GM19043 (cell line): ENCODE measurements around the gene INSC.
A peak's percentile ranks its signal among the peaks of the same experiment; 100 is the strongest.

ENCODE experiments used
- ATAC-seq: cut with Tn5 transposase; IDR thresholded peaks from one replicate; pipeline ENCODE4 v1.9.1; 2021; ENCODE audit warnings: low read depth; ENCODE audit not compliant: unreplicated experiment

INSC gene

DNA sequence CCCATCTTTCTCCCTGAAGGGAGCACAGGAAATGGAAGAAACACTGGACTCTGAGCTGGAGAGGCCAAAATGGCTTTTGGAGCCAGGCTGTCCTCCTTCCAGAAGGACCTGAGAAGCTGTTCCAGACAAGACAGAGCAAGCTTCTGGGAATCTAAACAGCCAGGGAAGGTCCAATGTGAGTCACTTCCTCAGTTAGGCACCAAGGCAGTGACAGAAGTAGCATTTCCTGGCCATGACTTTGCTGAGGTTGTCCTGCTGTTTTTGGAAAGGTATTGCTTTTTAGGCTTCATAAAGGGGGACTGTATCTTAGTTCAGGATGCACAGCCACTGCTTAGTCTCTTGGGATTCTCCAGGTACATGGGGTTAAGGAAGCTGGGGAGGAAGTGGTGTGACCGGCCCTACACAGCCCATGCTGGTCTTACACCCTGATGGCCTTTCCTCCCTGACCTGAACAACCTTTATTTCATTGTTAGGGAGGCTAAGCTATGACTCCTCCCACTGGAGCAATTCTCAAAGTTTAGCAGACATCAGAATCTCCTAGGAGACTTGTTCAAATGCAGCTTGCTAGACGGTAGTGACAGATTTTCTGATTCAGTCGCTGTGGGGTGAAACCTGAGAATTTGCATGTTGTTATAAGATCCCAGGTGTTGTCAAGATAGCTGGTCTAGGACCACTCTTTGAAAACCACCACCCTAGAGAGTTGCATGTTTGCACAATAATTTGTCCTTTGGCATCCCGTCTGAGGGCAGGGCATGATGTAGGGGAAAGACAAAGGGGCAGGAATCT is 6.8 kb upstream of the INSC start:
- peak; percentile 64 for ATAC-seq

DNA sequence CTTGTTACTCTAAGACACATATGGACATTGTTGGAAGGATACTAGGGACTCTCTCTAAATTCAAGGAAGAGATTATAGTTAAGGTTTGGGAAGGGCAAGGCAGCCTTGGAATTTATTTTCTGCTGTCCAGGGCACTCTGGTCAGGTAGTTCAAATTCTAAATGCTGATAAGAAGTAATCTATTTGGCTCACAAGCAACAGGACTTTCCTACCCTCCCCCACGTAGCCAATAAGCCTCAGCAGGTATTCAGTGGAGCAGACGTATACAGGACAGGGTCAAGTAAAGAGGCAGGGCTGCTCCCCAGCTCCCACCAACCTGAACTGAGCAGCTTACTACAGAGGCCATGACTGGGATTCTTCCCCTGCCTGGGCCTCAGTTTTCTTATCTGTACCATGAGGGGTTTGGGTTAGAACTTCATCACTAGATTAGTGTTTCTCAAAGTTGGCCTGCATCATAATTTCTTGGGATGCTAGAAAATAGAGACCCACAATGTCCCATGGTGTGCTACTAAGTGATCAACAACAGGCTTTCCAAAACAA is 6.1 kb upstream of the INSC start:
- no peak for ATAC-seq

DNA sequence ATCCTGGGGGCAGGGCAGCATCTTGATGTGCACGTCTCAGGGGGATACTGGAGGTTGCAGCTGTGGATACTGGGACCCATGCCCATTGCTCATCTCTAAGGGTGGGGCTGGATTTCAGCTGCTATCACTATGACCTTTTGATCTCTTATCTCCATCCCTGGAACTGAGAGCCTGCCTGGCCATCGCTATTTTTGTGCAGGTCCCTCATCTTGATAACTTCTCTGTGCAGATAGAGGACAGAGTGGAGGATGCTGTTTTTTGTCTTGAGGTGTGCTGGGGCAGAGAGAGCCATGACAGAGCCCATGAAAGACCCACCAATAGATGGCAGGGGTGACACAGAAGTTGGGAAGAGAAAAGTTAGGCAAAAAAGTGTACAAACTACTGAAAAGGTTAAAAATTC is 5.1 kb upstream of the INSC start:
- no peak for ATAC-seq

DNA sequence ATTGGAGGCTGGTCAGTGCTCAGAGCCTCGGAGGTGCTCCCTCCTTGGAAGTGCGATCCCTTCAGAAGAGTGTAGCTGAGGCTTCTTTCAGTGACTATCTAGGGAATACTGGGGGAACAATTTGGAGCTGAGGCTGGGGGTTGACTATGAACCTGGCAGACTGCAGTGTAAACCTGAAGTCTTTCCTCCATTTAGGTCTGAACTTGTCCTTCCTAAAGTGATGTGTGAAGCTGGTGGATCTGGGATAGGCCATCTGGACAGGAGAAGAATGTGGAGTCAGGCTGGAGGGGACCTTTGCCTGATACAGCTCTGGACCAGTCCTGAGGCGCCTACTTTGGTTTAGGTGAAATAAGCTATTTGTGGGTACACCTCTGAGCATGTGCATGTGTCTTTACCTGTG is 3.5 kb upstream of the INSC start:
- ATAC-seq = no peak

DNA sequence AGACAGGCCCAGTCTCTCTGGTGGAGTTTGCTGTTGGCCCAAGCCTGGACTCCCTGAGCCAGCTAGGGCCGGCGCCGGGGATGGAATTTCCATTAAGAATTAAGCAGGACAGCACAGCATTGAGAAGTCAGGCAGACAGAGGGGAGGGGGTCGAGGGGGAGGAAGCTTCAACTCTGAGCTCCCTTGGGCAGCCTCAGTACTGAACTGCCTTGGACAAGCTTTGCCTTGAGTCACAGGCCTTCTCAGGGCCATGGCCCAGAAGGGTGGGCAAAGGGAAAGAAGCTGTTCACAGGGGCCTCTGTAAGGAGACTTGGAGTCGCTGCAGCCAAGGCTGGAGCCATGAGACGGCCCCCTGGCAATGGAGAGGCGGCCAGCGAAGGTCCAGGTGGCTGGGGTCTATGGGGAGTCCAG is 2.6 kb upstream of the INSC start:
- ATAC-seq = no peak

DNA sequence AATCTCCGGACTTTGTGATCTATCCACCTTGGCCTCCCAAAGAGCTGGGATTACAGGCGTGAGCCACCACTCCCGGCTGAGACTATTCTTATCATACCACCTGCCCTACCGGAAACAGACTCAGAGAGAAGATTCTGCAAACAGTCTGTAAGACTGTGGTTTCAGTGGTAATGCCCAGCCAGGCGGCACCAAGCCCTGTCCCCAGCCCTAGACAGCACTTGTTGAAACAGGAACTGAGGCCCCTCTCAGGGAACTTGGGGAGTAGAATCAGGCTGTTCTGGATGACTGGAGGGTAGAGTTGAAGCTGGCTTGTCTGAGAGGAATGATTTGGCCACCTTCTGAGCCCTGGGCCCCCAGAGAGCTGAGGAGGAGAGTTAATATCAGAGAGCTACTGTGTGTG is 1.3 kb upstream of the INSC start:
- peak; percentile 92 for ATAC-seq

DNA sequence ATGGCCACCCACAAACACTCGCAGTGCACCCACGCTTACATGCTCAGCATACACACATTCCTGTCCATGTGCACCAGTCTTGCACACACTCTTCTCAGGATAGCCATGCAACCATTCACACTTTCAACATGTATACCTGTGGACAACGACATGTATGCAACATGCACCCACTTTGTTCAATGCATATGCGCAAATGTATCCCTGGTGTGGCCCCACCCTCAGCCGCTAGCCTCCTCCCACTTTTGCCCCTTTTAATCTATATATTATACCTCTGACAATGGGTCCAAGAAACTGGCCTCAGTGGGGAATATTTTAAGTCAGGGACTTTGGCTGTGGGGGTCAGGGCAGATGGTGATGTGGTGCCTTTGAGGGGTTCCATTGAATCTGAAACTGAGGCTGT is 963 bp downstream of the INSC start:
- no peak for ATAC-seq

DNA sequence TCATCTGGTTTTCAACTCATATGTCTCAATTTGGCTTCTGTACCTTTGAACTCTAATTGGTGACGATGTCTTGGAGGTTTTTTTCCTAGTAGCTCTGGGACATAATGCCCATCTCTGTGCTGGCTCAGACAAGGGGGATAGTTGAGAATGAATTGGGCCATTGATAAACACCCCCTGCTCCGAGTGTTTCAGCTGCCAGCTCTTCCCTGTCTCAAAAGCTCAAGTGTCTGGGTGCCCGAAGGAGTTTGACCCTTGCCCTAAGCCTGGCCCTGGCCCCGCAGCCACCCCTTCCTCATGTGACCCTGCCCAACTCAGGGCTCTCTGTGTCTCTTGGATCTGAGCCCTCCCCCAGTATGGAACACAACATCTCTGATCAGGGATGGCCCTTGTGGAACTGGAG is 3.0 kb downstream of the INSC start:
- no peak for ATAC-seq

DNA sequence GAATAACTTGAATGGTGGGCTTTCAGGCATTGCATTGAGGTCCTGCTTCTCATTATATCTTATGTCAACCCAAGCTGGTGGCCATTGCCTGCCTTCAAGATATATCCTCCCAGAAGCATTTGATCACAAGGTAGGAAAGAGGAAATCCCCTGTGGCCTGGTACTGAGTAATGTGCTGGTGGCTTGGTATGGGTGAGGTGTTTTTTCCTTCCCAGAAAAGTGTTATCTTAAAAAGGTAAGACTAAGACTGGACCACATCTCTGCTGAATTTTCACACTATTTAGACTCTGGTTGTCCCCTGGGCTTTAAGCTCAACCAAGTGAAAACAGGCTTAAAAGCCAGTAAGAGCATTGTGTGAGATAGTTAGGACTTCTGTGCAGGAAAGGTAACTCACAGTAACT is 3.7 kb downstream of the INSC start:
- no peak for ATAC-seq

DNA sequence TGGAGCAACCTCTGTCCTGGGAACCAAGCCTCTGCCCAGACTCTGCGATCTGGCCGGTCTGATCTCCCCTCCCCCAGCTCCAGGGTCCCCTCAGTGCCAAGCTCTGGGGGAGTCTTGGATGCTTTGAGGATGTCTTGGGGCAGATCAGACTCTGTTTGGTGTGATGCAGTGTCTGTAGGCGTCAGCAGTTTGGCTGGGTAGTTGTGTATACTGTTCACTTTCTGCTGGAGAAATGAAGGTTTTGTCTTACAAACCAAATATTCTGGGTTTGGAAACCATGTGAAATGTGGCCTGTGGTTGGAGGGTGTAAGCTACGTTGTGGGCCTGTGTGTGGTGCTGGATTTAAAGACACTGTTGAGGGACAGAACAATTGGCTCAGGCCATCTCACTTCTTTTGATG is 4.6 kb downstream of the INSC start:
- no peak for ATAC-seq

DNA sequence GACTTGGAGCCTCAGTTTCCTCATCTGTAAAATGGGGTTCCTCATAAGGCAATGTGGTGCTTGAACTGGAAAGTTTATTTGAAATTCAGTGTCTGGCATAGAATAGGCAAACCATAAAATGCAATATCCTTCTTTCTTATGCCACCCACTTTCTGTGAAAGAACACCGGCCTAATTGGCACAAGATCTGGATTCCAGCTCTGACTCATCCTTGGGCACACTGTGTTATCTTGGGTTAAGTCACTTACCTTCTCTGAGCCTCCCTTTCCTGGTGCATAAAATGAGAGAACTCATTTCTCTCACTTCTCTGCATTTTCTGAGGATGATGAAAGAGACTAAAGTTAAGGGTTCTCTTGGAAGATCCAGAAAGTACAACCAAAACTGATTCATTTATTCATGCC is 5.1 kb downstream of the INSC start:
- ATAC-seq = no peak

DNA sequence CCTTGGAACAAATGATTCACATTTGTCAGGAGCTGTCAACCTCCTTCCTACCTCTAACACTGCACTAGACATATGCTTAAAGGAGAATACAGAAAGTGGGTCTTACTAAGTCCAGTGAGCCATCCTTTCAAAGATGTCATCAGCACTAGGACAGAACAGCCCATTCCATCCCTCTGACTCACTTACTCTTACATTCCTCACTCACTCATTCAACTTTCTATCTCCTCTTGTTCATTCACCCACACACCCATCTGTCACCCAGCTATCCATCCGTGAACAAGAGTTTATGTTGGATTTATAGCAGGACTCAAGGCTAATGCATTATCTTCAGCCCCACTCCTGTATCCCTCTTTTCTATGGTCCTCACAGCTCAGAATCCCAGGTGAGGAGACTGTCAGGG is 9.1 kb downstream of the INSC start:
- ATAC-seq = no peak

DNA sequence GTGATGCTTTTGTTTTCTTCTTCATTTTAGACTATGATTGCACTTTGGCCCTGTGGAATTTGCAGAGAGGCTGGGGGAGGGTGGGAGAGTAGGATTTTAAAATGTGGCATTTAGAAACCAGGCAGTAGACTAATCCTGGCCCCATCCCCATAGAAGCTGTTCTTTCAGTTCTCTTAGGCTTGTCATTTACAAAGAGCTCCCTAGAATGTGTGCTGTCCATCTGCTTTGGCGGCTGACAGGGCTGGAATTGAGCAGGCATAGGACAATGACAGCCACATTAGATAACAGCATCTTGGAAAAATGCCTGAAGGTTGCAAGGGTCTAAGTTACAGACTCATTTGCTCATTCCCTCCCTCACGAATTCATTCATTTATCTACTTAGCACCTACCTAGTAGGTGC is 9.8 kb downstream of the INSC start:
- no peak for ATAC-seq

DNA sequence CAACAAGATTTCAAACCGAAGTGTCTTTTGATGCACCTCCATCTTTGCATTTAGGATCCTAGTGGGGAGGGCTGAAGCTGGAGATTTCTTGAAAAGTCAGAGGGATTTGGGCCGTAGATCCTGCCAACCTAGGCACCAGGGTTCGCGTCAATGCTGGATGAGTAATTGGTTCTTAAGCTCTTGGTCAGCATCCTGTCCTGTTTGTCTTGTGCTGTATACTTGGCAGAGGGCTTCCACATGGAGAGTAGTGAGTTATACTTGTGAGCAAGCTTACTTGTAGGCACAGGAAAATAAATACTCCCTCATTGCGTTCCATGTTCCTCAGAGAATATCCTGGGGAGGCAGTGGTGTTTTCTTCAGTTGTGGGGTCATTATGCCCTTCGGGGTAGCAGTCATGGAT is 12.6 kb downstream of the INSC start:
- no peak for ATAC-seq

DNA sequence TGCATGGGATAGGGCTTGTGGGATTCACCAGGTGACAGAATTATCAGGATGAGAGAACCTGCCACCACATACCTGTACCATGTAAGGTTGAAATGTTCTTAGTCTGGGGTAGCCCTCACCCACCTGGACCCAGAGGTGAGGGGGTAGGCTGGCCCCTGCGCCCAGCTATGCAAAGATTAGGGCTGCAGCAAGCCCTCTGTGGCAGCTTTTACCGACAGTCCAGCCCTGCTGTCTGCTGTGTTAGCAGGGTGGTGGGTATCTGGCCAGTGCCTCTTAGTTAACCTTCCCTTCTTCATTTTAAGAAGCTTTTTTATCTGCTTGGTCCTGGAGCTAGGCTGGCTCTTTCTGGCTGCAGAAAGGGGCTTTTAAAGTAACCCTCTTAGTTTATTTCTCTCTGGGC is 13.9 kb downstream of the INSC start:
- no peak for ATAC-seq

DNA sequence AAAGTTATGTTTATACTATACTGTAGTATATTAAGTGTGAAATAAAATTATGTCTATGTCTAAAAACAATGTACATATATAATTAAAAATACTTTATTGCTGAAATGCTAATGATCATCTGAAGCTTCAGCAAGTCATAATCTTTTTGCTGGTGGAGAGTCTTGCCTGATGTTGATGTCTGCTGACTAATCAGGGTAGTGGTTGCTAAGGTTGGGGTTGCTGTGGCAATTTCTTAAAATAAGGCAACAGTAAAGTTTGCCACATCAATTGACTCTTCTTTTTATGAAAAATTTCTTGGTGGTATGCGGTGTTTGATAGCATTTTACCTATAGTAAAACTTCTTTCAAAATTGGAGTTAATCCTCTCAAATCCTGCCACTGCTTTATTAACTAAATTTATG is 21.4 kb downstream of the INSC start:
- ATAC-seq = no peak

DNA sequence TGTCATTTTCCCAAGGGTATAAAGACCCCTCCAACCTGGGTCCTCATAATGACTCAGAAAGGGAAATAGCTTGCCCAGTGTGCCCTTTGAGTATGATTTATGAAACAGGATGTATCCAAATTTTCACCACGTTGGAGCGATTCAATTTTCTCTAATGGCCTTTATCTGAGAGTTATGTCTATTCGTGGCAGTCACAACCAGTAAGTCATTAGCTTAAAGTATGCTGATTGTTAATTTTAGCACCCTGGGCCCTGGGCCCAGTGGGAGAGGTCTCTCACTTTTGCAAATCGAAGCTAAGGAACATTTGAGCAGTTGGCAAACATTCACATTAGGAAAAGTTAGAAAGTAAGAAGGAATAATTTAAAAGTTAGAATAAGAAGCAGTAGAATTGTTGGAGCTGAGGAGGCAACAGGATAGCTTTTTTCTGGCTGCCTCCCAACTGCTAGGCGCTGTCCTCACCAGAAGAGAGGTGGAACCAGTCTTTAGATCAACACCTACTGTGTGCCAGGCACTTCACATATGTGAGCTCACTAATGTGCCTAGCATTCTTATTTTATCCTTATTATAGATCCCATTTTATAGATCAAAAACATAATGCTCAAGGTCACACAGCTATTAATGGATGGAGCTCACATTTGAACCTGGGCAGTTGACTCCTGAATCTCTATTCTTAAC is 24.5 kb downstream of the INSC start:
- ATAC-seq = no peak

DNA sequence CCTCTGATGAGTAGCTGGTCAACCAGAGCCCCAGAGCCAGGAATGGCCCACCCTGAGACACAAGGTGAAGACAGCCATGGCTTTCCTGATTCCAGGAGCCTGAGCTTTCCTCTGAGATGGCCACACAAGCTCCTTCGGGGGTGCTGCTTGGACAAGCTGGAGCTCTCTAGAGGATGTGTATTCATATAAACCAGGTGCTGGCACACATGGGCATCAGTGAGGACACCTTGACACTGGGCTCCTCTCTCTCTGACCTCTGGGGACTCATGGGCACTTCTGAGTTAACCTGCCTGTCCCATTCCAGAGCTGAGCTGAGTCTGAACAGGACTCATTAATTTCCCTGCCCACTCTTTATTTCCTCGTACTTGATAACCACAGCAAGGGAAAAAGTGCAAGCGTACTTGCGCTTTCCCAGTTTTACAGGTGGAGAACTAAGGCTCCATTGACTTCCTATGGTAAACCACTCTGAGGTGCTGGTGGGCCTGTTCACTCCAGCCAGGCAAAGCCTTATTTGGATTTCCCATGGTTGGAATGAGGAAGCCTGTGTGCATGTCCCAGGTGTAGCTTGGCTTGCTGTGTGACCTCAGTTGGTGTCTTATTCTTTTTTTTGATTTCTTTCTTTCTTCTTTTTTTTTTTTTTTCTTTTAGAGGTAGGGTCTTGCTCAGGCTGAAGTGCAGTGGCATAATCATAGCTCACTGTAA is 25.4 kb downstream of the INSC start:
- no peak for ATAC-seq

DNA sequence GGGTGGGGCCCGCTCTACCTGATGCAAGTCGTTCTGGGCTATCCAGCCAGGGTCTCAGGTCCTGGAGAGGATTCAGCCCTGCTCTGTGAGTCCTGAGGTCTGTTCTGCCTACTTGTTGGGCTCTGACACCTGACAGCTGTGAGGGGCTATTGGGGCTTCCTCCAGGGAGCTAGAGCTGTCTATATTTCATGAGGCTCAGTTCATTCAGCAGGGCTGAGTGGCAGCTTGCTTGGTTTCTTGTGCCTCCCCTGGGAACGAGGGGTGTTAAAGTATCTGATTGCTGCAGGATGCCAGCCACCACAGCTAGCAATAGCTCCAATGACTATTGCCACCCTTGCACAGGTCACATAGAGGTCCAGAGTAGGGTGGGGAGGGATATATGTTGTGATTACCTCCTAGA is 26.7 kb downstream of the INSC start:
- ATAC-seq = no peak

DNA sequence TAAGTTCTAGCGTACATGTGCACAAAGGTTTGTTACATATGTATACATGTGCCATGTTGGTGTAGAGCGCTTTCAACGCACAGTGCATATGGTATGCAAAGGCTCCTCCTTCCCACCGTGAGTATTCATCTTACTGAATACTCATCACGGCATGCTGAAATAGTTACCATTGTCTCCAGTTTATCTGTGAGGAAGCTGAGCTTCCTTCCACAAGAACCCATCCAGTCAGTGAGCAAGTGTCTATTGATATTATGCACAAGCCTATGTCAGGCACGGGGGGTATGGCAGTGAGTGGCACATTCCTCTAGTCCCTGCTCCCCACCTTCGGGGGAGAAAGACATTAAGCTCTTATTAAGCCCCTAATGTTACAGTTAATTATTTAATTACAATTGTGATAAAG is 28.1 kb downstream of the INSC start:
- no peak for ATAC-seq

DNA sequence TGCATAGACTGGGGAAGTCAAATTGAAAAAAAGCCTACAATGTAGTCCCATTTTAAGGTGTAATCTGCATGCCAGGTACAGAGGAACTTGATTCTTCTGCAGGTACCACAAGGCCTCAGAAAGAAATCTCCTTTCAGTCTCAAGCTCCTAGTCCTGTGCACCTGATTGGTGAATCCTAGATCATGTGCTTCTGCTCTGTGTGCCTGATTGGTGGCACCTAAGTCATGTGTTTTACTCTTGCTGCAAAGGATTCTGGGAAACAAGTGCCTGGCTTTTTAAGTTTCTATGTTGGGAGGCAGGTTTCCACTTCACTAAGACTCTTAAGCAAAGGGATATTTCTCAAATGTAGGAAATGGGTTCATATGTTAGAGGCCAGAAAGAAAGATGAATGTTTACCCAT is 29.1 kb downstream of the INSC start:
- no peak for ATAC-seq

DNA sequence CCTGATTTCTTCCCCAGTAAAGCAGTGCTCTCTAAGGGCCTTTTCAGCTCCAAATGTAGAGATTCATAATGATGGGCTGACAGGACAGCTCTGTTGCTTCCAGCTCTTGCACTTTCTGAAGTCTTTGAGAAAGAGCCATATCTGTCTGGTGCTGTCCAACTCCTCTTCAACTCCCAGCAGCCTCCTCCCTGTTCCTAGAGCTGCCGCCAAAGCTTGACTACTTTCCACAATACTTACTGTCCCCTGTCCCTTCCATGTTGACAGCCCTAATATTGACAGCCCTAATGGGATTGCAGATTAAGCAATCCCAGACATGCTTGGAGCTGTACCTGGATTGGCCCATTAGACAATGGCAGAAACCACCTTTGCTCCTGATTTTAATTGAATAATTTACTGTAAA is 29.6 kb downstream of the INSC start:
- no peak for ATAC-seq
